Measurements from ENCODE around the gene HAUS8.

DNA sequence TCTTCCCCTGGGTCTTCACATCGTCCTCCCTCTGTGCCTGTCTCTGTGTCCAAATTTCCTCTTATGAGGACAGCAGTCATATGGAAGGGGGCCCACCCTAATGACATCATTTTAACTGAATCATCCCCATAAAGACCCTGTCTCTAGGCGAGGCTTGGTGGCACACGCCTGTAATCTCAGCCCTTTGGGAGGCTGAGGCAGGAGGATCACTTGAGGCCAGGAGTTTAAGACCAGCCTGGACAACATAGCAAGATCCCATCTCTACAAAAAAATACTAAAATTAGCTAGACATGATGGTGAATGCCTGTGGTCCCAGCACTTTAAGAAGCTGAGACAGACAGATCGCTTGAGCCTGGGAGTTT lies 5.2 kb upstream of the HAUS8 start:
- TF ChIP-seq EP300 (IDR thresholded peaks at IDR 0.05; ENCODE audit: borderline replicate concordance in 1 of 2, control insufficient read depth in 1 of 2, low read depth in 2 of 2, low read length in 2 of 2) (no peak), ZNF274 (IDR thresholded peaks at IDR 0.05; ENCODE audit: insufficient read depth, insufficient read length) (no peak), EZH2 (IDR thresholded peaks at IDR 0.05; ENCODE audit: borderline replicate concordance, control insufficient read depth, low read depth, low read length) (no peak), WRNIP1 (IDR thresholded peaks at IDR 0.05; ENCODE audit: borderline replicate concordance, low read depth, low read length) (no peak)
